Measurements from ENCODE around the gene VWA8.
A peak's percentile ranks its signal among the peaks of the same experiment; 100 is the strongest.

Gene VWA8

GRCh38 chr13:41701676-41702075, 259.2 kb downstream of the VWA8 start:
- H3K4me3 ChIP-seq (ENCODE audit: low read depth, low read length): no peak overlapping the region
- TF ChIP-seq CTCF (IDR thresholded peaks at IDR 0.05; ENCODE audit: insufficient read depth, low read length, missing control alignments): no peak
- DNase-seq (ENCODE audit: low read depth, low spot score): no peak
- CTCF ChIA-PET: no interaction called here
- POLR2A ChIA-PET: no interaction called here

DNA sequence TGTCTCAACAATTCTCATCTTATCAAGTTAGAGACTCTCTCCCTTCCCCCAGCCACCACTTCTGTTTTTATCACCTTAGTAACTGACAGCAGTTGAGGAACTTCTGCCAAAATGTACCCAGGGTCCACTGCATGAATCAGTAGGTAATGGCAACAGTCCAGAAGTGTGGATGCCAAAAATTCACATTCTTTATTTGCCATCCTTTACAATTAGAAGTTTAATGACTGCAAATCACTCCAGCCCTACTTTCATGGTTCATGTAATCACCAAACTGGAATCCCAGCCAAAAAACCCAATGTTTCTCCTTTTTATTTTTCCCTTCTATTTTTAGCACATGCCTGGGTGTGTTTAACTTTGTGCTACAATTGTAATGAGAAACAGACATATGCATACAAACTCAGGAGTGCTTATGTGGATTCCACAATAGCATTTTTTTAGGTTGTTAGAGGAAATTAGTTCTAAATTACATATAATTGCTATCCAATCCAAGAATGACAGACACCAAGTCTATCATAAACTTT, 260.1 kb downstream of the VWA8 start:
- no peak for TF ChIP-seq CTCF (IDR thresholded peaks at IDR 0.05; ENCODE audit: insufficient read depth, low read length, missing control alignments)
- ChIA-PET POLR2A (no interaction called here), CTCF (no interaction called here)
- no peak overlapping the region for H3K4me3 ChIP-seq (ENCODE audit: low read depth, low read length)
- DNase-seq (ENCODE audit: low read depth, low spot score): peak; percentile 41

DNA sequence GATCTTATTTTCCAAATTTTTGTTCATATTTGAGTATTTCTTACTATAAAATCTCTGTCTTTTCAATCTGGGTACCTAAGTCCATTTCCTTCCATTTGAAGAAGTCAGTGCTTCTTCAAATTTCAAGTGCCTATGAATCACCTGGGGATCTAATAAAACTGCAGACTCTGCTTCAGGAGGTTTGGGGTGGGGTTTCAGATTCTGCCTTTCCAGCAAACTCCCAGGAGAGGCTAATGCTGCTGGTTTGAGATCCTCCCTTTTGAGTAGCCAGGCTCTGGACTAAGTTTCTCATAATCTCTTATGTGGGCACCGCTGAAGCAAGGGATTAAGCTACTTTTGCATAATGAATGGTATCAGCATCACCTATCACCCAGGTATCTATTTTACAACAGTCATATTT, 261.1 kb downstream of the VWA8 start:
- ChIA-PET POLR2A (no interaction called here), CTCF (no interaction called here)
- TF ChIP-seq CTCF (IDR thresholded peaks at IDR 0.05; ENCODE audit: insufficient read depth, low read length, missing control alignments): no peak
- DNase-seq (ENCODE audit: low read depth, low spot score): no peak
- H3K4me3 ChIP-seq (ENCODE audit: low read depth, low read length): no peak overlapping the region

DNA sequence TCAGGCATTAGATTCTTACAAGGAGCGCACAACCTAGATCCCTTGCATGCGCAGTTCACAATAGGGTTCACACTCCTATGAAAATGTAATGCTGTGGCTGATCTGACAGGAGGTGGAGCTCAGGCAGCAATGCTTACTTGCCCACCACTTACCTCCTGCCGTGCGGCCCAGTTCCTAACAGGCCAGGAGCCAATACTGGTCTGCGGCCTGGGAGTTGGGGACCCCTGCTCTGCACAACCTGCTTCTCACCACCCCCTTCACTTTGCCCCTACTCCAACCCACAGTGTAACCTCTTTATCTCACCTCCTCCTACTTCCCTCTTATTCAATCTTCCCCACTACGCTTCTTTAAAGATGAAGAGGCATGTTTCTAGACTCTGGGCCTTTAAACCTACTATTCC, 263.3 kb downstream of the VWA8 start:
- H3K4me3 ChIP-seq (ENCODE audit: low read depth, low read length): no peak overlapping the region
- POLR2A ChIA-PET: no interaction called here
- TF ChIP-seq CTCF (IDR thresholded peaks at IDR 0.05; ENCODE audit: insufficient read depth, low read length, missing control alignments): no peak
- DNase-seq (ENCODE audit: low read depth, low spot score): no peak
- CTCF ChIA-PET: no interaction called here

DNA sequence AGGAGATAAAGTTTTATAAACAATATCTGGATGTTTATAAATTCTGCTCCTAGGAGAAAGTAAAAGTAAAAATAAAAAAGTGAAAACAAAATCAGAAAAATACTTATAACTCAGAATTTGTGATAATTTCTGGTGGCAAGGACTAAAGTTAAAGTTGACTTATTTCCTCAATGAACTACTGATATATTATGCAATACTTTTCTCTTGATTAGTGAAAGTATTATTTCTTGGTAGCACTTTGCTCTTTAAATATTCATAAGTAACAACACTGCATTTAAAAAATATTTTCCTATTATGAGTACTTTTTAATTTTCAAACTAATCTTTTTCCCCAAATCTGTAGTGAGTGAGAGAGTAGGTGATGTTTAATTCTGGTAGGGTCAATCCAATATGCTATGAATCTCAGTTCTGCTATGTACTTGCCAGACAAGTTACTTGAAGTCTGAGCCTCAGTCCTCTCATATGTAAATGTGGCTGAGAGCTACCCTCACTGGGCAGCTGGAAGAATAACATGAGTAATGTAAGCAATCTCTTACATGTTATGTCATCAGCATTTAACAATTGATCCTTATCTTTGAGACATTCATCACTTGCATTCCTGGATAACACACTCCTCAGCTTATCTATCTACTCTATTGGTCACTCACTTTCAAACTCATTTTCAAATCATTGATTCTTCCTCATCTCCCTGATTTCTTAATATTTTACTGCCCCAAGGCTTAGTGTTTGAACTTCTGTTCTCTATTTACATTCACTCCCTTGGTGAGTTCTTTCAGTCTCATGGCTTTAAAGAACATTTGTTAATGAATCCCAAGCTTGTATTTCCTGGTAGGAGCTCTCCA, 264.5 kb downstream of the VWA8 start:
- ChIA-PET CTCF (interaction anchor here (0.7 kb wide), 2 partner anchors 28 to 29 kb away, joined by 3 read pairs; no protein-coding TSS in a partner anchor), POLR2A (interaction anchor here (1.0 kb wide), 1 partner anchor 343 kb away, joined by 3 read pairs; no protein-coding TSS in a partner anchor)
- H3K4me3 ChIP-seq (ENCODE audit: low read depth, low read length): no peak overlapping the region
- DNase-seq (ENCODE audit: low read depth, low spot score): peak; percentile 80
- no peak for TF ChIP-seq CTCF (IDR thresholded peaks at IDR 0.05; ENCODE audit: insufficient read depth, low read length, missing control alignments)

- no peak overlapping the region for H3K4me3 ChIP-seq (ENCODE audit: low read depth, low read length)
- CTCF ChIA-PET: interaction anchor here (1.0 kb wide), 1 partner anchor 27 kb away, joined by 4 read pairs; no protein-coding TSS in a partner anchor
- no peak for TF ChIP-seq CTCF (IDR thresholded peaks at IDR 0.05; ENCODE audit: insufficient read depth, low read length, missing control alignments)
- peak; percentile 82 for DNase-seq (ENCODE audit: low read depth, low spot score)
- POLR2A ChIA-PET: no interaction called here
Measured at GRCh38 chr13:41694545-41695301, 266.2 kb downstream of the VWA8 start.

Measured in AG04449 (cell line).